ENCODE data around the gene CAMTA1.

CAMTA1 gene

DNA sequence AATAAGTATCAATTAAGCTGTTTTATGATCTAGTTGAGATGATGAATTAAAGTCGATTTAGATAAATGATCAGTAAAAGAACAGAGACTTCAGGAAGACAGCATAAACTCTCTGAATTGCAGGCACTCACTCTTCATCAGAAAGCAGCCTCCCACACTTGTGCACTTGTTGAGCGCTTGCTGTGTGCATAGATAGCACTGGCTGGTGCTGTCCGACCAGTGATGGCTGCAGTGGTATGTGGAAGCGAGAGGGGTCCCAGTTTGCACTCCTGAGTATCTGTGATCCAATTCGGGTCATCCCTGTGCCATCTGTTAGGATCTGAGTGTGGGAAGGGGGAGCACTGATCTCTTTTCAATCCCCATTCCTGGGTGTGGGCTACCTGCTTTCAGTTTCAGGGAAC is 137.8 kb downstream of the CAMTA1 start:
- no peak for DNase-seq (ENCODE audit: low read depth in 2 of 2, low spot score in 1 of 2)

DNA sequence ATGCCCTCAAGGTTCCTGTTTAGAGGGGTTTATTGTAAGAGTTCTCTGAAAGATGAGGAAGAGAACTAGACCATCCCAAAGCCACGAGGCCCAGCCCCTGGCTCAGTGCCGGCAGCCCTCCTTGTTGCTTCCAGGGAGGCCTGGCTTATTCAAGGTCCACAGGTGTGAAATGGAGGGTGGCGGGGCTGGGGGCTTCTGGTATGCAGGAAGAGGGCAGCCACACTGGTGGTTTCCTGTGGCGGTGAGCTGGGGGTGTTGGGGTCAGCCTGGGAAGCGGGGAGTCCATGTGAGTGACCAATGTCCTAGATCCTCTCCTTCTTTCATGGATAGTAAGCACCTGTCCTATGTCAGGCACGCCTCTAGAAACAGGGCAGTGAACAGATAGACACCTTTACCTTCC is 138.2 kb downstream of the CAMTA1 start:
- DNase-seq (ENCODE audit: low read depth in 2 of 2, low spot score in 1 of 2) = no peak

DNA sequence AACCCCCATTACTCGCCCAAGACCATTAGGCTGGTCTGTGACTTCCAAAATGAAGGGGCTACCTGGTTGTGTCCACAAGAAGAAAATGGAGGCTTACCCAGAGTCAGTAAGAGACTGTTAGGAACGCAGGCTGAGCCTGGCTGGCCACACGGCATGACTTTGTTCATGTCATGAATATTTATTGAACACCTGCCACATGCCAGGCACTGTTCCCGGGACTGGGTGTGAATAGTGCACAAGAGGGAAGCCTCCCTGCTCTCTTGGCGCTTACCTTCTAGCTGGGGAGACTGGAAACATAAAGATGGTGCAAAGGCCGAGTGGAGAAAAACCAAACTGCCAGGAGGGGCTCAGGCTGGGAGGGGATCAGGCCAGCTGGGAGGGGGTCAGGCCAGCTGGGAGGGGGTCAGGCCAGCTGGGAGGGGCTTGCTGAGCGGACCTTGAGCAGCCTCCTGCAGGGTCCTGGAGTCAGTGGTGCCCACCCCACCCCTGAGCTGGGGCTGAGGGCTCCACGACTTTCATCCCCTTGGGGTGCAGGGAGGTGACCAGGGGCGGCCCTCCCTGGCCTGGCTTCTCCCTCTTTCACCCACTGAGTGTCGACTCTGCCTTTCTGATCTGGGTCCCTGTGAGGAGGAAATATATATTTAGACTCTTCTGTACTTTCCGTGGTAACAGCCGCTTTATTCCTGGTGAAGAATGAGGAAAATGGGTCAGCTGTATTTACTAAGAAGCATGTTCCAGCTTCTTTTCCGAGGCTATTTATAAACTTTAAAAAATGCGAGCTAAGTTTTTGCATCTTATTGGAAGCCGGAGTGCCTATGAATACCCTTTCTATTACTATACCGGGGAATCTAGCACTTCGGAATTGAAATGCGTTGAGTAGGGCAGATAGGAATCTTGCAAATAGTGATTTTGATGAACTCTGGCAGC is 139.0 kb downstream of the CAMTA1 start:
- DNase-seq (ENCODE audit: low read depth in 2 of 2, low spot score in 1 of 2) = no peak

DNA sequence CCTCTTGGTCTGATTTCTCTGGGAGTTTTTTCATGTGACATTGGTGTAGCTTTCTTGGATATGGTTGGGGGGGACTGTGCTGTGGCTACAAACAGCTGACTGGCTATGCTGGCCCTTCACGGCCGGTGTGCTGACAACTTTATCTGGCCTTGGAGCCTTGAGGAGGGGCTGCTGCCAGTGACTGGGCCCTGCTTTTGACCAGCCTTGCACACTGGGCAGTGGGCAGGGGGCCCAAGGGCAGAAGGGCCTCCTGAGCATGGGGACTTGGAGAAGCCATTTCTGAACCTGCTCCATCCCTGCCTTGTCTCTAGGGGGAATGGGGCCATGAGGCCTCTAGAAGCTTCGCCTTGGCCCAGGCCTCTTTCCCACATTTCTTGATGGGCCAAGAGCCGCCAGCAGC is 139.6 kb downstream of the CAMTA1 start:
- no peak for DNase-seq (ENCODE audit: low read depth in 2 of 2, low spot score in 1 of 2)

DNA sequence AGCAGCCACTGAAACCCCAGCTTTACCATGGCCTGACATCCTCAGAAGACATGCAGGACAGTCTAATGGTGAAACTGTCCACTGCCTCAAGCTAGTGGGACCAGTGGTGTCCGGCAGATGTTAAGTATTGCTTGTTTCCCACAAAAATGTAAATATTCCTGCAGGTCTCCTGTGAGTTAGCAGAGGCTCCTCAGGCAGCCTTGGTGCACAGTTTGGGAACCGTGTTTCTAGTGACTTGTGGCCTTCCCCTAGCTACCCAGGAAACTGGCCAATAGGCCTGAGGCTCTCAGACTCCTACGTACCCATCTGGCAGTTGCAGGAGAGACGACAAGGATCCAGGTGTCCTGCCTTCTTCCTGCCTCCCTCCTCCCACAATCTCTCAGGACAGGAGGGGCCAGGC is 142.4 kb downstream of the CAMTA1 start:
- no peak for DNase-seq (ENCODE audit: low read depth in 2 of 2, low spot score in 1 of 2)

DNA sequence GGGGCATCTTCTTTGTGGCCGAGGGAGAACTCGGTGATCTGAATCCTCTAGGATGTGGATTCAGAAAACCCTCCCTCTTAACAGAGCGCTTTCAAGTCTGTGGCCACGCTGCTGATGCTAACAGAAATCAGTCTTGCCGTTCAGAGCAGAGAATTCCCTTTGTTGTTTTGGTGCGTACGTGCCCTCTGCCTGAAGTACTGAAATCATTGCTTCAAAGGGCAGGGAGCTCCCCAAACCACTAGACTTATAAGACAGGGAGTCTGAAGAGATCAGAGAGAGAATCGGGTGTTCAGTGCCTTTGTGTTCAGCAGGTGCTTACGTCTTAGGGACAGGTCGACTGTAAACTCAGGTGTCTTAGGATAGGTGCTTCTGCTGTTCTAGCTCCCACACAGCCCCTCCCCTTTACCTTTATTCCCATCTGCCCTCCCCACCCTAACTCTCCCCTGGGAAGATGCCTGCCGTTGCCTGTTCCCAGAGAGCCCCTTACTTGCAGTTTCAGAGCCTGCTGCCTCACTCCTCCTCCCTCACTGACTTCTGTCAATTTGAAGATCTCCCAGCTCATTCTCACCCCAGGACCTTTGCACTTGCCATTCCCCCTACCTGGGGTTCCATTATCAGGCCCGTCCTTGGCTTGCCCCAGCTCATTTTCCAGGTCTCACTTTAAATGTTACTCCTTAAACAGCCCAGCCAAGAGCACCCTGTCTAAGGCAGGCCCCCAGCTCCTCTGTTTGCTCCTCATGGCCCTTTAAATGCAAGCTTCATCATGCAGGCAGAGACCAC is 143.0 kb downstream of the CAMTA1 start:
- DNase-seq (ENCODE audit: low read depth in 2 of 2, low spot score in 1 of 2) = no peak

DNA sequence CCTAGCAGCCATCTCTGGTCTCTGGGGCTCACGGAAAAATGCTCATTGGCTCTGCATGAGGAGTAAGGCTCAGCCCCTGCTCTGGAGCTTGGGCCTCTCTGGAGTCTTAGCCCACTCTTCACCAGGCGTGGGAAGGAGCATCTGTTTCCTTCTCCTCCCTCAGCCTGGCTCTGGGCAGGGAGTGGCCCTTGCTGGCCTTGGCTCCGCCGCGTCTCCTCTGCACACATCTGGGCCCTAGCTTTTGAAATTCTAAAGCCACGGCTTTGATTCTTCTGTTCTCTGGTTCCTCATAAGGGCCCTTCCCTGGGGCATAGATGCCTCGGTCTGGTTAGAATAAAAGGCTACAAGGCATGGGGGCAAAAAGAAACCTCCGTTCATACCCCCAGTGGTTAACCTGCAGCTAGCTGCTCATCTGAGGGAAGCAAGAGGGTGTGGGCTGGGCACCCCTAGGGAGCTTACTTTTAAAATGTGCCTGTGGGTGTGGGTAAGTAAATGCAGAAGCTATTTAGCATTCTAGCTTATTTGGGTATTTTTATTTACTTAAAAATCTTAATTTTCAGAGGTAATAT is 145.6 kb downstream of the CAMTA1 start:
- DNase-seq (ENCODE audit: low read depth in 2 of 2, low spot score in 1 of 2) = no peak

DNA sequence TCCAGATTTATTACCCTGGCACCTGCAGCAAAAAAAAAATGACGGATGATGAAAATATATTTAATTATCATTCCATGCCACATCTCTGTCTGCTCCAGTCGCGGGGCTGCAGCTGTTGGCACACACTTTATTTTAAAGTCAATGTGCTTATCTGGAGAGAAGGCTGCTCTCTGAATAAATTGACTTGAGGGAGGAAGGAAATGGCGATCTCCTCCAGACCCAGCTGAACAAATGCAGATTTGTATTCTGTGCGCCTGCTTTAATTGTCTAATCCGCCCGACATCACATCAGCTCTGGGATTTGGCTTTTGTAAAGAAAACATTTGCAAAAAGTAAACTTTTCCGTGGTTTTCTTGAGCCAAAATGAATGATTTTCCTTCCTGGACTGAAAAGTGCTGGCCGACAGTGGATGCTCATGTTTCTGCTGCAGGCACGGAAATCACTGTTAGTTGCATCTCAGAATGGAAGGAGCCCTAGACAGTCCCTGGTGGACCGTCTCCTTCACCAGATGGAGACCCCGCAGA is 150.2 kb downstream of the CAMTA1 start:
- DNase-seq (ENCODE audit: low read depth in 2 of 2, low spot score in 1 of 2) = no peak

DNA sequence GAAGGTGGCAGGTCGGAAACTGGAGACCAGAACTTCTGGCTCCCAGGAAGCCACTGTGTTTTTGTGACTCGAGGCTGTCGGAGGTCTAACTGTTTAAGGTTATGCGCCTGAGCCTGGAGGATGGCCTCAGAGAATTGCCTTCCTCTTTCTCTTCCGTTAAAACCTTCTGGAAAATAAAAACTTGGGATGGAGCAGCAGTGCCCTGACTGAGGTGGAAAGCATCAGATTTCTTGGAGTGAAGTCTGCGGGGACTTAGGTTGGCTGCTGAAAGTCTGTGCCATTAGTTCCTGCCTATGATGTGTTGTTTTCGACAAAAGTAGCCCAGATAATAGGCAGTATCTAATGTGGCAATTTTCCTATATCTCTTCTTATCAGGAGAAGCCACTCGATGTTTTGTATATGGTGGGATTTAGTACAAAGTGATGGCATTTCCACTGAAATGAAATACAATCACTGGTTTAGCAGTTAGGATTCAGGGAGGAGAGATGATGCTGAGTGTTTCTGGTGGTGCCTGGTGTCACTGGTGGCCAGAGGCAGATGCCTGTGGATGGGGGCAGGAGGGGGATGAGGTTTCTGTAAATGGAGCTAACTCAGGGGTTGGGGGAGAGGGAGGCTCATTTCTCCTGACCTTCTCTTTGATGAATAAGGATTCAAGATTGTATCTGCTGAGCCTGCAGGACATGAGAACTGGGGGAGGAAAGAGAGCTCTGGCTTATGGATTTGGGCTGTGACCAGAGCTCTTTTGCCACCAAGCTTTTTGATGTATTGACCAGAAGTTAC is 150.8 kb downstream of the CAMTA1 start:
- DNase-seq (ENCODE audit: low read depth in 2 of 2, low spot score in 1 of 2) = no peak

DNA sequence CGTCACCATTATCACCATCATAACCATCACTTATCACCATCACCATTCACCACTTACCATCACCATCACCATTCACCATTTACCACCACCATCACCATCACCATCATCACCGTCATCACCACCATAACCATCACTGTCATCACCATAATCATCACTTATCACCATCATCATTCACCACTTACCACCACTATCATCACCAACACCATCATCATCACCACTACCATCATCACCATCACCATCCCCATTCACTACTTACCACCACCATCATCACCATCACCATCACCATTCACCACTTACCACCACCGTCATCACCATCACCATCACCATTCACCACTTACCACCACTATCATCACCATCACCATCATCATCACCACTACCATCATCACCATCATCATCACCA is 151.8 kb downstream of the CAMTA1 start:
- DNase-seq (ENCODE audit: low read depth in 2 of 2, low spot score in 1 of 2) = no peak

DNA sequence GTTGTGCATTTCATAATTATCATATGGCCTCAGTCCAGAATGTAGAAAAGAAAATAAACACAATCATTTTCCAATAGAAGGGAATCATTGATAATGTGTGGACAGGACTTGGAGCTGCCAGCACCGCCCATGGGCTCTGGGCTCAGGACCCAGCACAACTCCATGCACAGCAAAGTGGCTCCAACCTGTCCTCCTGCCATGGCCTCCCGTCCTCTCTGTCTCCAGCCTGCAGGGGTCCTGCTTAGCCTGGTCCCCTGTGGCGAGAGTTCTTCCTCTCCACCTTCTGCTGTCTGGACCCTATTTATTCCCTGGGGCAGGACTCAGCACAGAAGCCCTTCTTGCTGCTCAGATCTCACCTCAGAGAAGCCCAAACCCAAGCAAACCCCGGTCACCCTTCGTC is 154.1 kb downstream of the CAMTA1 start:
- DNase-seq (ENCODE audit: low read depth in 2 of 2, low spot score in 1 of 2) = no peak

DNA sequence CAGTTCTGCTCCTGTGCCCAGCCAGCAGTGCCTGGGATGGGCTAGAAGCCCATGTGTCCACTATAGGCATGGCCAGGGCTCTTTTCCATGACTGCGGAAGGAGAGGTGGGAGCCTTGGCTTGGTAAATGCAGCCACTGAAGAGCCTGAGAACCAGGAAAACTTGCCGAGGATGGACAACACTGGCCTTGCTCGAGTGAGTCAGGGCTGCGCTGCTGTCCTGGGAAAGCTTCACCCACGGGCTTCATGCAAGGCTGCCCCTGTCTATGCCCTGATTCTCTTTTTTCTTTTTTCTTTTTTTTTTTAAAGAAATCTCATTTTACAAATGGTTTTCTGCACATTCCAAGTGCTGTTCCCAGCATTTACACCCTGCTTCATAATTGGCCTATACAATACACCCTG is 156.5 kb downstream of the CAMTA1 start:
- DNase-seq (ENCODE audit: low read depth in 2 of 2, low spot score in 1 of 2) = no peak

DNA sequence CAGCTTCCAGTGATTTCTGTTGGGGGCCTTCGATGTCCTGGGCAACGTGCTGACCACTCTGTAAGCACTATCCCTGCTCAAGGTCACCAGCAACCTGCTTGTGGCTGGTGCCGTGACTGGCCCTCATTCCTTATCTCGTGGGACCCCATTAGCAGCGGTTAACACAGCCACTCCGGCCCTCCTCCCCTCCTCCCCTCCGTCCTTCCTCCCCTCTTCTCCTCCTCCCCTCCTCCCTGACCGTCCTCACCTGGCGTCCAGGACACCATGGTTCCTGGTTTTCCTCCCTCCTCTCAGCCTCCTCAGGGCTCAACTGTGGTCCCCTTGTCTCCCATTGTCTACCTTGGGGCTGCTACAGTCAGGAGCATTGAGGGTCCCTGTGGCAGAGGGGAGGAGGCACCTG is 157.7 kb downstream of the CAMTA1 start:
- no peak for DNase-seq (ENCODE audit: low read depth in 2 of 2, low spot score in 1 of 2)

DNA sequence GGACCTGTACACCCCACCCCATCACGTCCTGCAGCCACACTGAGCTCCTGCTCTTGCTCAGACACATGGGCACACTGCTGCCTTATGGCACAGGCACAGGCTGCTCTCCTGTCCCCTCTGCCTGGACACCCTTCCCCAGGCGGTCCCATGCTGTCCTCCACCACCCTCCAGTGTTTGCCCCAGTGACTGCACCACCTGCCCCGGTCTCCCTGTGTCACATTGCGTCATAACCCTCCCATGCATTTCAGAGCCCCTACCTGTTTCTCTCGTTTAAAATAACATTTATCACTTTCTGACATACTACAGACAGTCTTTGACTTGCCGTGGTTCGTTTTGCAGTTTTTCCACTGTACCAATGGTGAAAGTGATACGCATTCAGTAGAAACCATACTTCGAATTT is 159.2 kb downstream of the CAMTA1 start:
- DNase-seq (ENCODE audit: low read depth in 2 of 2, low spot score in 1 of 2) = no peak

DNA sequence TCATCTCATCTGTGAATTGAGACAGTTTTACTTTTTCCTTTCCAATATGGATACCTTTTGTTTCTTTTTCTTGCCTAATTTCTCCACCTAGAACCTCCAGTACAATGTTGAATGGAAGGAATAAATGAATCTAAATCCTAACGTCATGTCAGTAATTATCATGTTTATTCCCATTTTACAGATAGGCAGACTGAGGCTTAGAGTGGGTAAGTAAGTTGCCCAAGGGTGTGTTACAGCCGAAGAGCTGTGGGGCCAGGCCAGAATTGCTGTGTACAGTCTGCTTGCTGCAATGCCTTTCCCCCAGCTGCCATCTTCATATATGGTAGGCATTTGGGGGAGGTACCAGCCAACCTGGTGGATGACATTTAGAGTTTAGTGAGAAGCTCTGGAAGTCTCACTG is 162.7 kb downstream of the CAMTA1 start:
- no peak for DNase-seq (ENCODE audit: low read depth in 2 of 2, low spot score in 1 of 2)

DNA sequence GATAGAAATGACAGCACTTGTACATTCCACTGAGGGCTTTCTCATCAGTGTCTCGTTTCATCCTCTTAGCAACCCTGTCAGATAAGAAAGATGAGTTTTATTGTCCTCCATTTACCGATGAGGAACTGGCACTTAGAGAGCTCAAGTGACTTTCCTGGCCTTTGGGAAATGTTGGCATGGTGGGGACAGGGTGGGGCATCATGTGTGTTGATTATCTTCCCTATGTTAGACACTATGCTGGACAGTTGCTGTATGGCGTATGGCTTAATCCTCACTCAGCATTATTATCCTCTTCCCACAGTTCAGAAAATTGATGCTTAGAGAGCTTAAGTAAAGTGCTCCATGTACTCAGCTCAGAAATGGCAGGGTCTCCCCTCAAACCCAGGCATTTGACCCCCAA is 163.2 kb downstream of the CAMTA1 start:
- no peak for DNase-seq (ENCODE audit: low read depth in 2 of 2, low spot score in 1 of 2)

DNA sequence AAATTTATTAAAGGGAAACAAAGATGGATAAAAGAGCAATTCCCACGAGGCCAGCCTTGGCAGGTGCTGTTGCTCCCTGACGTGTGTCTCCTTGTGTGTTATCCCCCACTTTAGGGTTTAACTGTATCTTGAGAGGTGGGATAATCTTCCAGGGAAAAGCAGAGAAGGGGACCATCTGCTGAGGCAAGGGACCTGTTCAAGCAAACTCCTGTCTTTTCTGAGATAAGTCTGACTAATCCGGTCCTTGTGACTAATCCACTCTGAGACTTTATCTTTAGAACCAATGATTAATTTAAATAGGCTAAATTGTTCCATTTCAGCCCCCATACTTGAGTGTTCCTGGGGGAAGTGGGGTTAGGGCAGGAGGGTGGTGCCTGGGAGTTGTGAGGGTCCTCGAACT is 163.6 kb downstream of the CAMTA1 start:
- DNase-seq (ENCODE audit: low read depth in 2 of 2, low spot score in 1 of 2) = no peak

DNA sequence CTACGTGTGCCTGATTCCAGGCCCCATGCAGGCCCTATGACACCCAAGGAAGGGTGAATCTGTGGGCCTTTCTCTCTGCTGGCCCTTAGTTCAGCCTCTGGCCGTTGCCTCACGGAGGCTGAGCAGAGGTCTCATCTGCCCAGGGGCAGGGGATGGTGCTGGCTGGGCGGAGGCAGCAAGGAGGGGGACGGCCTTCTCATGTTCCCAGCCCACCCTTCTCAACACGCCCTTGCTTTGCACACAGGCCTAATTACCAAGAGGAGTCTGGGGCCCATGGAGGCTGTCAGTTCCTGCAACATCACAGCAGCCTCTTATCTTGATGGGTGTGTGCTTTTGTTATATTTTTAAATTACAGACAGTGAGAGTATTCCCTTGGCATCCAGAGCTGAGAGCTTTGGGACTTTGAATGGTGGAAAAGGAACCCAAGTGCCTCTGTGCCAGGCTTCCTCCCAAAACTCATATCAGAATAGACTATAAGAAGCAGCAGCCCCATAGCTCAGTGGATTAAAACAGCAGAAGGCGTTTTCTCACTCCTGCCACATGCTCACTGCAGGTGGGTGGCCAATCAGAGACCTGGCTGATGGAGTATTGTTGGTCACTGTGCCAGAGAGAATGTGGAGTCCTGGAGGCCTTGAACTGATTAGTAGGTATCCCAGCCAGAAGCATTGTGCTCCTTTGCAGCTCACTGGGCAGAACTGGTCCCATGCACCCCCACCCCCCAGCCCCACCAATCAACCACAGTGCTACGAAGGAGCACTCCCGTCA is 164.9 kb downstream of the CAMTA1 start:
- DNase-seq (ENCODE audit: low read depth in 2 of 2, low spot score in 1 of 2) = no peak

DNA sequence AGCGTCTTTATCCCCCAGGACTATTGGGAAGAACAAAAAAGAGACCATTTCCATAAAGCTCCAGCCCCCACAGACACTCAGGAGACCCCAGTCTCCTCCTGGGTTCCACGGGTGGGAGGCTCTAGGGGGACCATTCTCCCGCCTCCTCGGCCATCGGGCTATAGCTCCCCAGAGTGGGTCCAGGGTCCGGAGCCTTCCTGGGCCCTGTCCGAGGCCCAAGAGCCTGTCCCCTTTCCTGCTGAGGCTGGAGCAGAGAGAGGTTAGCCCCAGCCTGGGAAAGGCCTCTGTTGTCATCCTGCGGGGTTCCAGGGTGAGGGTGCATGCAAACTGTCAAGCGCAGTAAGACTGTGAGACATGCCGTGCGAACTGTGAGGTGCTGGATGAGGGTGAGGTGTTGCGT is 166.3 kb downstream of the CAMTA1 start:
- no peak for DNase-seq (ENCODE audit: low read depth in 2 of 2, low spot score in 1 of 2)

DNA sequence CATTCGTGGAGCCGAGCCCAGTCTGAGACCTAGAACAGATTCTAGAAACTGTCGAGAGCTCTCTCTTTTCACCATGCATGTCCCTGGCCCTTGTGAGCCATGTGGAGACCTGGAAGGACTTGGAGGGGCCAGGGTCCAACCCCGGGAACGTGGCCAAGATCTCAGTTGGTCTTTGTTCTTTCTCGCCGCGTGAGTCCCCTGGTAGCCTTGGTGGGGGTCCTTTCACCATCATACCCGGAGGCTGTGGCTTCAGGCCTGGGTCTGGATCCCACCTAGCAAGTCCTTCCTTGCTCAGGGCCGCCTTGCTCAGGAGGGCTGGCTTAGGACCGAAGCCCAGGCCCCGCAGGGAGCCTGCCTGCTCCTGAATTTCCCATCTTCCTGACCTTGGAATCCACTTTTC is 168.0 kb downstream of the CAMTA1 start:
- no peak for DNase-seq (ENCODE audit: low read depth in 2 of 2, low spot score in 1 of 2)

All from stimulated activated CD8-positive, alpha-beta memory T cell treated with anti-CD3 and anti-CD28 coated beads, Interleukin-4, amount 100 ng/mL, for 4 hours (primary cell).